ENCODE results near the gene SLC6A7.

DNA sequence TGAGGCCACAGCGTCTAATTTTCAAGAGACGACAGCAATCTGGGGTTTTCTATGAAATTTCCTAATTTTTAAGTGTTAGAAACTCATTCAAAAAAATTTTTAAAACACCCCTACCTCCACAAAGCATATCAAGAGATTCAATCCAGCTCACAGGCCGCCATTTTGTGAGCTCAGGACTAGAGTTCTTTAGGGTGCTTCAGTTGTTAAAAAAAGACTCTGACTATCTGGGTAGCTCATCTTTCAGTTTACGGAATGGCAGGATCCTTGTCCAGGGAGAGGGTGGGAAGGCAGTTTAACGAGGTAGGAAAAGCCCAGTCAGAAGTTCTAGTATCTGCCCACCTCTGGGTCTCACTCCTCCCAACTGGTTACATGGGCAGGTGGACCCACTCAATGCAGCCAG is 56.6 kb downstream of the SLC6A7 start:
- TF ChIP-seq, protein P1, sequence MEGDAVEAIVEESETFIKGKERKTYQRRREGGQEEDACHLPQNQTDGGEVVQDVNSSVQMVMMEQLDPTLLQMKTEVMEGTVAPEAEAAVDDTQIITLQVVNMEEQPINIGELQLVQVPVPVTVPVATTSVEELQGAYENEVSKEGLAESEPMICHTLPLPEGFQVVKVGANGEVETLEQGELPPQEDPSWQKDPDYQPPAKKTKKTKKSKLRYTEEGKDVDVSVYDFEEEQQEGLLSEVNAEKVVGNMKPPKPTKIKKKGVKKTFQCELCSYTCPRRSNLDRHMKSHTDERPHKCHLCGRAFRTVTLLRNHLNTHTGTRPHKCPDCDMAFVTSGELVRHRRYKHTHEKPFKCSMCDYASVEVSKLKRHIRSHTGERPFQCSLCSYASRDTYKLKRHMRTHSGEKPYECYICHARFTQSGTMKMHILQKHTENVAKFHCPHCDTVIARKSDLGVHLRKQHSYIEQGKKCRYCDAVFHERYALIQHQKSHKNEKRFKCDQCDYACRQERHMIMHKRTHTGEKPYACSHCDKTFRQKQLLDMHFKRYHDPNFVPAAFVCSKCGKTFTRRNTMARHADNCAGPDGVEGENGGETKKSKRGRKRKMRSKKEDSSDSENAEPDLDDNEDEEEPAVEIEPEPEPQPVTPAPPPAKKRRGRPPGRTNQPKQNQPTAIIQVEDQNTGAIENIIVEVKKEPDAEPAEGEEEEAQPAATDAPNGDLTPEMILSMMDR (IDR thresholded peaks at IDR 0.05), result no peak
- no peak for TF ChIP-seq ZFX (IDR thresholded peaks at IDR 0.05; ENCODE audit: borderline replicate concordance)

Measured in 22Rv1 (cell line).